ENCODE data around the gene CKS1B. TPM values are rescaled to one million over a fixed set of nuclear protein-coding genes. Genes with fewer than 3 reads are reported as not detected.

Gene CKS1B
- total RNA-seq, 1 experiment from 2014 or later = 192 TPM

DNA sequence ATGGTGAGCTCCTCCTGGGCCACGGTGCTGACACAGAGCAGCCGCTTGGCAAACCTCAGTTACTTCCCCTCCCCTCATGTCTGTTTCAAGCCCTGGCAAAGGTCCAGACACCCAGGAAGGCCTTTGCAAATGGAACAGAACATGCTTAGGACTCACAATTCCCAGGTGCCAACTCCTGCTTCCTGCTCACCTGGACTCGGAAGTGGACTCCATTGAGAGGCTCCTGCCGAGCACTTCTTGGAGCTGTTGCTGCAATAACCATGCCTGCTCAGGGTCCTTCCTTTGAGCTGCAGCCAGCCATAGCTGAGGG lies 48.4 kb downstream of the CKS1B start:
- in situ Hi-C loops (cut with HindIII; ENCODE audit: low sequenced_read_pairs) = no loop called here
- no peak for DNase-seq (ENCODE audit: low spot score)

GRCh38 chr1:155023627-155024026 lies 49.1 kb downstream of the CKS1B start:
- in situ Hi-C loops (cut with HindIII; ENCODE audit: low sequenced_read_pairs) = no loop called here
- DNase-seq (ENCODE audit: low spot score) = no peak

- no peak for DNase-seq (ENCODE audit: low spot score)
- in situ Hi-C loops (cut with HindIII; ENCODE audit: low sequenced_read_pairs) = no loop called here
Measured at GRCh38 chr1:155024315-155024714, 49.8 kb downstream of the CKS1B start.

- in situ Hi-C loops (cut with HindIII; ENCODE audit: low sequenced_read_pairs) = no loop called here
- no peak for DNase-seq (ENCODE audit: low spot score)
Measured at GRCh38 chr1:155026154-155026553, 51.7 kb downstream of the CKS1B start.

DNA sequence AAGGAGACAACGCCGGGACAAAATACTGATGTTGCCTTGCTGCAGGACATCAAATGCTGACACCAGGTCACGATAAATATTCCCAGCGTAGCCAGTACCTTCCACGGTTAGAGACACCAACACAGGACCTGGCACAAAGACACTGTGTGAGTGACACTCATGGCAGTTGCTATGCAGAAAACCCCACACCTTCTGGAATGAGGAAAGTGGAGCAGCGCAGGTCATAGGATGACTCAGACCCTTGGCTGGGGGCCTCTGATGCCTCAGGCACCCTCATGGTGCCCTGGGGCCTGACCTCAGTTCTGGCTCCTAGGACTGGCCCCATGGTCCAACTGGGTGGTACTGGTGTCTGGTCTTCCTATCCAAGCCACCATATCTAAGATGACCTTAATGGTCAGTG lies 52.1 kb downstream of the CKS1B start:
- DNase-seq (ENCODE audit: low spot score) = no peak
- in situ Hi-C loops (cut with HindIII; ENCODE audit: low sequenced_read_pairs) = no loop called here

Other genes with a start within 250 kb of the CKS1B start
- under 0.01 and 0.64 TPM in 2 replicates for gene KCNN3, start 104.4 kb upstream of the CKS1B start, total RNA-seq (2014; rRNA removed; shearing (Covaris generic))
- gene PMVK, start 38.0 kb upstream of the CKS1B start, total RNA-seq (2014; rRNA removed; shearing (Covaris generic)) = 66.5 and 70.3 TPM in 2 replicates
- 25.9 and 36.5 TPM in 2 replicates for gene PBXIP1, start 18.6 kb upstream of the CKS1B start, total RNA-seq (2014; rRNA removed; shearing (Covaris generic))
- gene PYGO2, start 12.9 kb upstream of the CKS1B start, total RNA-seq (2014; rRNA removed; shearing (Covaris generic)) = 16.9 and 24.2 TPM in 2 replicates
- 204 and 265 TPM in 2 replicates for gene SHC1, start 3.9 kb upstream of the CKS1B start, total RNA-seq (2014; rRNA removed; shearing (Covaris generic))
- gene FLAD1, start 8.7 kb downstream of the CKS1B start, total RNA-seq (2014; rRNA removed; shearing (Covaris generic)) = 39.9 and 49.4 TPM in 2 replicates
- 0.74 TPM in 1 of 2 replicates, not detected in the other for gene LENEP, start 18.9 kb downstream of the CKS1B start, total RNA-seq (2014; rRNA removed; shearing (Covaris generic))
- 30.6 and 33.0 TPM in 2 replicates for gene ZBTB7B, start 28.1 kb downstream of the CKS1B start, total RNA-seq (2014; rRNA removed; shearing (Covaris generic))
- 0.31 TPM in 1 of 2 replicates, not detected in the other for gene DCST2, start 59.1 kb downstream of the CKS1B start, total RNA-seq (2014; rRNA removed; shearing (Covaris generic))
- gene DCST1, start 59.1 kb downstream of the CKS1B start, total RNA-seq (2014; rRNA removed; shearing (Covaris generic)) = not detected in 2 replicates
- gene ADAM15, start 76.6 kb downstream of the CKS1B start, total RNA-seq (2014; rRNA removed; shearing (Covaris generic)) = 82.2 and 92.9 TPM in 2 replicates
- gene EFNA4, start 89.1 kb downstream of the CKS1B start, total RNA-seq (2014; rRNA removed; shearing (Covaris generic)) = 14.0 and 26.2 TPM in 2 replicates
- 3.3 and 5.1 TPM in 2 replicates for gene EFNA3, start 104.2 kb downstream of the CKS1B start, total RNA-seq (2014; rRNA removed; shearing (Covaris generic))
- gene EFNA1, start 153.2 kb downstream of the CKS1B start, total RNA-seq (2014; rRNA removed; shearing (Covaris generic)) = 2.8 and 5.3 TPM in 2 replicates
- 15.9 and 19.8 TPM in 2 replicates for gene SLC50A1, start 161.2 kb downstream of the CKS1B start, total RNA-seq (2014; rRNA removed; shearing (Covaris generic))
- 83.3 and 104 TPM in 2 replicates for gene DPM3, start 165.8 kb downstream of the CKS1B start, total RNA-seq (2014; rRNA removed; shearing (Covaris generic))
- 177 and 223 TPM in 2 replicates for gene KRTCAP2, start 198.6 kb downstream of the CKS1B start, total RNA-seq (2014; rRNA removed; shearing (Covaris generic))
- 0.14 and 0.37 TPM in 2 replicates for gene TRIM46, start 199.2 kb downstream of the CKS1B start, total RNA-seq (2014; rRNA removed; shearing (Covaris generic))
- gene THBS3, start 233.2 kb downstream of the CKS1B start, total RNA-seq (2014; rRNA removed; shearing (Covaris generic)) = 75.4 and 79.8 TPM in 2 replicates
- 125 and 126 TPM in 2 replicates for gene MTX1, start 234.0 kb downstream of the CKS1B start, total RNA-seq (2014; rRNA removed; shearing (Covaris generic))

Measured in G401 (cell line).